Caco-2 (cell line): Measurements from ENCODE around the gene LRRC53. TPM values are rescaled to one million over a fixed set of nuclear protein-coding genes. Genes with fewer than 3 reads are reported as not detected.

Source experiments
- BruUV-seq: library from RNA; stranded (reverse); fragments of 400-500 nt; replicated peaks from 2 replicates; lab custom pipeline; 2021; lab: Mats Ljungman, UMichigan
- CTCF ChIA-PET: fragments of 300-600 bp; sonication (Branson Sonifier 250); formaldehyde crosslinking; loops from one replicate; lab custom pipeline; 2022; ENCODE audit warnings: antibody characterized with exemption; lab: Charles Lee
- POLR2A ChIA-PET: fragments of 300-600 bp; sonication (Branson Sonifier 250); formaldehyde crosslinking; loops from one replicate; lab custom pipeline; 2022; ENCODE audit warnings: antibody characterized with exemption; lab: Charles Lee
- DNase-seq, 2 experiments: peaks; one replicate each; pipeline versions ENCODE4 v3.0.0 to v3.0.0-alpha.2; 2020 to 2022
- H3K27me3 ChIP-seq: replicated peaks from 2 replicates; pipeline ENCODE4 v1.6.0; 2011; ENCODE audit warnings: low read length; ENCODE audit not compliant: control insufficient read depth, insufficient read depth
- H3K36me3 ChIP-seq: 2 replicates; pipeline ENCODE4 v1.5.1; 2011; ENCODE audit warnings: low read length; ENCODE audit not compliant: control insufficient read depth, insufficient read depth
- H3K4me1 ChIP-seq: fragments of 250-450 bp; sonication (Bioruptor Pico); 2 replicates; pipeline ENCODE4 v1.5.1; 2020; ENCODE audit warnings: mild to moderate bottlenecking
- H3K4me3 ChIP-seq: 2 replicates; pipeline ENCODE4 v1.5.1; 2011; ENCODE audit warnings: low read depth, mild to moderate bottlenecking, control low read depth, low read length
- H3K9me3 ChIP-seq: fragments of 250-450 bp; sonication (Bioruptor Pico); 2 replicates; pipeline ENCODE4 v1.5.1; 2020; ENCODE audit warnings: mild to moderate bottlenecking, moderate library complexity
- H3K27ac Mint-ChIP-seq: one replicate; pipeline ENCODE4 v1.8.0; 2022; ENCODE audit warnings: mixed read lengths; ENCODE audit not compliant: unreplicated experiment
- H3K27me3 Mint-ChIP-seq: one replicate; pipeline ENCODE4 v1.8.0; 2022; ENCODE audit warnings: mixed read lengths; ENCODE audit not compliant: insufficient read depth, unreplicated experiment
- H3K36me3 Mint-ChIP-seq: one replicate; pipeline ENCODE4 v1.8.0; 2022; ENCODE audit warnings: mild to moderate bottlenecking, mixed read lengths; ENCODE audit not compliant: insufficient read depth, unreplicated experiment
- H3K4me1 Mint-ChIP-seq: one replicate; pipeline ENCODE4 v1.8.0; 2022; ENCODE audit warnings: low read depth, mixed read lengths; ENCODE audit not compliant: unreplicated experiment
- H3K4me3 Mint-ChIP-seq: one replicate; pipeline ENCODE4 v1.8.0; 2022; ENCODE audit warnings: mild to moderate bottlenecking, moderate library complexity, mixed read lengths; ENCODE audit not compliant: unreplicated experiment
- H3K9me3 Mint-ChIP-seq: one replicate; pipeline ENCODE4 v1.8.0; 2022; ENCODE audit warnings: mixed read lengths; ENCODE audit not compliant: unreplicated experiment
- intact Hi-C: fragments of 100-400 bp; cut with micrococcal nuclease; formaldehyde crosslinking; loops from one replicate; pipeline ENCODE4 v1.10.0; 2022; ENCODE audit not compliant: unreplicated experiment
- total RNA-seq: library from RNA; stranded (reverse); gene quantifications from 2 replicates; pipeline ENCODE4 v1.2.3, GENCODE V29; 2022
- TF ChIP-seq, protein P1 (sequence below), 2 experiments: fragments of 200-600 bp in 1 of 2; IDR thresholded peaks; 1 replicate in 1 of 2; 2 replicates in 1 of 2; pipeline versions ENCODE4 v1.5.1 to v1.8.0; 2011 to 2022; ENCODE audit warnings: antibody characterized with exemption in 1 of 2, control low read depth in 1 of 2, inconsistent platforms in 1 of 2, low read depth in 1 of 2, low read length in 1 of 2, mild to moderate bottlenecking in 1 of 2, moderate library complexity in 1 of 2; ENCODE audit not compliant: insufficient read depth in 1 of 2, severe bottlenecking in 1 of 2, unreplicated experiment in 1 of 2

LRRC53 gene
- total RNA-seq, 1 experiment from 2014 or later = not detected

DNA sequence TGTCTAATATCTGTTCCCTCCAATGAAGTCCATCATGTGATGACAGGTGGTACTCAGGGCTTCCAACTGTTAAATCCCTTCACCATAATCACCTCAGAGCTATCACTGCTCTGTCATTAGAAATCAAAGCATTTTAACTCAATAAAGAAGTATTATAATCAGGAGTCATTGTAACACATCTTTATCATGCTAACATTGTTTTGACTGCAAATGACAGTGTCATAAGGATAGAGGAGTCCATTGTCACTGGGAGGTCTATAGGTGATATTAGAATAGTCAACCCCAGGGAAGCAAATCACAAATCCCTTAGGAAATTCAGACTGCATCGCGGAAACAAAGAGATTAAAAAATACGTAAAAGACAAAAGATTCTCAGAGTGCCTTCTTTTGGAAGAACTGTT, 30.8 kb downstream of the LRRC53 start:
- no peaks in the 10 kb centered on the region for H3K27me3 Mint-ChIP-seq
- TF ChIP-seq, protein P1, sequence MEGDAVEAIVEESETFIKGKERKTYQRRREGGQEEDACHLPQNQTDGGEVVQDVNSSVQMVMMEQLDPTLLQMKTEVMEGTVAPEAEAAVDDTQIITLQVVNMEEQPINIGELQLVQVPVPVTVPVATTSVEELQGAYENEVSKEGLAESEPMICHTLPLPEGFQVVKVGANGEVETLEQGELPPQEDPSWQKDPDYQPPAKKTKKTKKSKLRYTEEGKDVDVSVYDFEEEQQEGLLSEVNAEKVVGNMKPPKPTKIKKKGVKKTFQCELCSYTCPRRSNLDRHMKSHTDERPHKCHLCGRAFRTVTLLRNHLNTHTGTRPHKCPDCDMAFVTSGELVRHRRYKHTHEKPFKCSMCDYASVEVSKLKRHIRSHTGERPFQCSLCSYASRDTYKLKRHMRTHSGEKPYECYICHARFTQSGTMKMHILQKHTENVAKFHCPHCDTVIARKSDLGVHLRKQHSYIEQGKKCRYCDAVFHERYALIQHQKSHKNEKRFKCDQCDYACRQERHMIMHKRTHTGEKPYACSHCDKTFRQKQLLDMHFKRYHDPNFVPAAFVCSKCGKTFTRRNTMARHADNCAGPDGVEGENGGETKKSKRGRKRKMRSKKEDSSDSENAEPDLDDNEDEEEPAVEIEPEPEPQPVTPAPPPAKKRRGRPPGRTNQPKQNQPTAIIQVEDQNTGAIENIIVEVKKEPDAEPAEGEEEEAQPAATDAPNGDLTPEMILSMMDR (IDR thresholded peaks at IDR 0.05; ENCODE audit: insufficient read depth in 1 of 2, low read depth in 1 of 2, low read length in 1 of 2, severe bottlenecking in 1 of 2, unreplicated experiment in 1 of 2) = no peak
- H3K27me3 ChIP-seq = no peaks in the 10 kb centered on the region
- H3K9me3 ChIP-seq = no peaks in the 10 kb centered on the region
- ChIA-PET POLR2A (no interaction called here), CTCF (no interaction called here)
- no peaks in the 10 kb centered on the region for H3K36me3 ChIP-seq
- intact Hi-C loops = no loop called here
- H3K4me1 ChIP-seq = no peaks in the 10 kb centered on the region
- no peak overlapping the region for H3K27ac Mint-ChIP-seq
- no peak for DNase-seq
- H3K36me3 Mint-ChIP-seq = no peaks in the 10 kb centered on the region
- no peak overlapping the region for H3K4me3 ChIP-seq
- no peaks in the 10 kb centered on the region for H3K4me1 Mint-ChIP-seq
- H3K9me3 Mint-ChIP-seq = no peaks in the 10 kb centered on the region
- no peak overlapping the region for H3K4me3 Mint-ChIP-seq
- no TSS peak for BruUV-seq

DNA sequence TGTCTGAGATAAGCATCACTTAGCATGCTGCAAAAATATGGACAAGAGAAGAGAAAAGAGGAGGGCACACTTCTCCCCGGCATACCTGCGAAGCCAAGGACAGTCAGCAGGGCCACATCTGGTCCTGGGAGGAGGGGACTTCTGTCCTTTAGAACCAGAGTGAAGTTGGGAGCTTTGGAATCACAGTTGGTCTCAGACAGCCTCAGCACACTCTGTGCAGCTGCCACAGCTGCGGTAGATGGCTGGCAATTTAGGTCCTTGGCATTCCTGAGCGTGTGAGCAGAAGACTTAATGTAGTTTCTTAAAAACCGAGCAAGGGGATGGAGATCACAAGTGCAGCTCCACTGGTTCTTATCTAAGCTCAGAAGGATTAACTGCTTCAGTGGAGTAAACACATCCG, 32.3 kb downstream of the LRRC53 start:
- ChIA-PET POLR2A (no interaction called here), CTCF (no interaction called here)
- no peaks in the 10 kb centered on the region for H3K9me3 Mint-ChIP-seq
- BruUV-seq = no TSS peak
- TF ChIP-seq, protein P1 (IDR thresholded peaks at IDR 0.05; ENCODE audit: insufficient read depth in 1 of 2, low read depth in 1 of 2, low read length in 1 of 2, severe bottlenecking in 1 of 2, unreplicated experiment in 1 of 2) = no peak
- H3K27me3 Mint-ChIP-seq = no peaks in the 10 kb centered on the region
- DNase-seq = no peak
- H3K4me1 ChIP-seq = no peaks in the 10 kb centered on the region
- no peaks in the 10 kb centered on the region for H3K27me3 ChIP-seq
- H3K4me1 Mint-ChIP-seq = no peaks in the 10 kb centered on the region
- no peak overlapping the region for H3K4me3 Mint-ChIP-seq
- H3K4me3 ChIP-seq = no peak overlapping the region
- intact Hi-C loops = no loop called here
- H3K9me3 ChIP-seq = no peaks in the 10 kb centered on the region
- no peaks in the 10 kb centered on the region for H3K36me3 ChIP-seq
- H3K27ac Mint-ChIP-seq = no peak overlapping the region
- H3K36me3 Mint-ChIP-seq = no peaks in the 10 kb centered on the region

DNA sequence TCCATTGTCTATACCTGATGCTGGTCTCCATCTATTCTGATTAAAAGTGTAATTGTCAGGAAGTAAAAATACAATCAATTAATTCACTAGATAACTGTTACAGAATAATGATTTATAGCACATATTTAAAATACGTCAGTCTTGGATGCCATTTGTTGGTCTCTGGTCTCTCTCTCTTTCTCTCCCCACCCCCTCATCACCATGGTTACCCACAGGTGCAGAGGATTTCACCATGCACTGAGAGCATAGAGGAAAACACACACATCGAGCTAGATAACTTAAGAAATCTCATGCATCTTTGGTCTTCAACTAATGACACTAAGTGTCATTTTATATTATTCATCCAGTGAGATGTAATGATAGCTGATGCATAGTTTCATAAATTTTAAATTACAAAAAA, 33.4 kb downstream of the LRRC53 start:
- Mint-ChIP-seq H3K36me3 (no peaks in the 10 kb centered on the region), H3K4me1 (no peaks in the 10 kb centered on the region), H3K27me3 (no peaks in the 10 kb centered on the region), H3K27ac (no peak overlapping the region), H3K9me3 (no peaks in the 10 kb centered on the region), H3K4me3 (no peak overlapping the region)
- no TSS peak for BruUV-seq
- intact Hi-C loops = no loop called here
- TF ChIP-seq, protein P1 (IDR thresholded peaks at IDR 0.05; ENCODE audit: insufficient read depth in 1 of 2, low read depth in 1 of 2, low read length in 1 of 2, severe bottlenecking in 1 of 2, unreplicated experiment in 1 of 2) = no peak
- no peaks in the 10 kb centered on the region for H3K9me3 ChIP-seq
- no peak for DNase-seq
- no peaks in the 10 kb centered on the region for H3K4me1 ChIP-seq
- CTCF ChIA-PET = no interaction called here
- POLR2A ChIA-PET = no interaction called here
- H3K36me3 ChIP-seq = no peaks in the 10 kb centered on the region
- no peaks in the 10 kb centered on the region for H3K27me3 ChIP-seq
- H3K4me3 ChIP-seq = no peak overlapping the region
